ENCODE data around the gene FOXJ3.

- no peak for TF ChIP-seq POLR2A (IDR thresholded peaks at IDR 0.05)
- no peak for TF ChIP-seq POLR2AphosphoS5 (IDR thresholded peaks at IDR 0.05)
- no peak for TF ChIP-seq CTCF (IDR thresholded peaks at IDR 0.05)
- TF ChIP-seq EP300 (IDR thresholded peaks at IDR 0.05), result no peak
These were observed 1.3 kb downstream of the FOXJ3 start for GRCh38 chr1:42333662-42334239.
